Spleen (tissue), 13 donors: Measurements from ENCODE around the gene GAS5. TPM values are rescaled to one million over a fixed set of nuclear protein-coding genes. Genes with fewer than 3 reads are reported as not detected.

ENCODE experiments used
- DNase-seq: peaks from one replicate; pipeline ENCODE4 v3.0.0-alpha.2; 2020
- H3K27ac ChIP-seq, 8 donors: fragments of 200-600 bp; sonication (generic) in 7 of 8; 1 replicate in 4 of 8; 2 replicates in 4 of 8; pipeline versions ENCODE4 v1.5.0 to v1.8.0; 2016 to 2021; ENCODE audit warnings: inconsistent platforms in 4 of 8, mild to moderate bottlenecking in 4 of 8, moderate library complexity in 1 of 8
- H3K27me3 ChIP-seq, 7 donors: fragments of 200-600 bp; sonication (generic) in 6 of 7; replicated peaks in 1 of 7; 1 replicate in 4 of 7; 2 replicates in 3 of 7; pipeline versions ENCODE4 v1.5.0 to v1.8.0; 2016 to 2021; ENCODE audit warnings: inconsistent platforms in 3 of 7, mild to moderate bottlenecking in 1 of 7
- H3K36me3 ChIP-seq, 6 donors: fragments of 200-600 bp; sonication (generic) in 5 of 6; 1 replicate in 4 of 6; 2 replicates in 2 of 6; pipeline versions ENCODE4 v1.5.0 to v1.8.0; 2016 to 2021; ENCODE audit warnings: inconsistent platforms in 2 of 6
- H3K4me1 ChIP-seq, 6 donors: fragments of 200-600 bp; sonication (generic) in 5 of 6; 1 replicate in 3 of 6; 2 replicates in 3 of 6; pipeline versions ENCODE4 v1.5.0 to v1.8.0; 2016 to 2021; ENCODE audit warnings: inconsistent platforms in 3 of 6
- H3K4me3 ChIP-seq, 8 donors: fragments of 200-600 bp; sonication (generic) in 7 of 8; 1 replicate in 4 of 8; 2 replicates in 4 of 8; pipeline versions ENCODE4 v1.5.0 to v1.8.0; 2016 to 2021; ENCODE audit warnings: inconsistent platforms in 4 of 8, mild to moderate bottlenecking in 4 of 8, moderate library complexity in 2 of 8
- H3K9me3 ChIP-seq, 8 donors: fragments of 200-600 bp; sonication (generic) in 7 of 8; 1 replicate in 4 of 8; 2 replicates in 4 of 8; pipeline versions ENCODE4 v1.5.0 to v1.8.0; 2016 to 2021; ENCODE audit warnings: inconsistent platforms in 4 of 8
- POLR2A ChIP-seq, 3 donors: fragments of 450-650 bp; IDR thresholded peaks; one replicate each; pipeline ENCODE4 v1.5.1; 2017; ENCODE audit warnings: antibody characterized with exemption in 3 of 3, mild to moderate bottlenecking in 1 of 3
- POLR2AphosphoS5 ChIP-seq, 3 donors: sonication (generic); formaldehyde crosslinking; IDR thresholded peaks; one replicate each; pipeline ENCODE4 v1.5.1; 2017; ENCODE audit warnings: antibody characterized with exemption in 3 of 3
- WGBS, 5 donors: extraction: QIAGEN DNeasy Blood & Tissue Kit in 3 of 5; methylation state at CpG; one replicate each; pipeline versions ENCODE4 v1.1.5 to v1.1.7; 2013 to 2018; 5-methylcytosine and 5-hydroxymethylcytosine counted together
- intact Hi-C: fragments of 100-400 bp; cut with DNase I; formaldehyde crosslinking; loops from one replicate; pipeline ENCODE4 v1.15.0; 2023; ENCODE audit warnings: low total_unique reads
- long read RNA-seq, 2 donors: transcript quantifications; one replicate each; lab custom pipeline, GENCODE V29; 2026
- polyA plus RNA-seq, 3 donors: library from polyadenylated mRNA; stranded (reverse); fragments of 200-250 nt; gene quantifications; one replicate each; pipeline ENCODE4 v1.2.1, GENCODE V29; 2013
- total RNA-seq, 7 donors: library from RNA; depleted of rRNA in 3 of 7; stranded (reverse); fragments of >200 nt in 3 of 7; fragmentation: NEBNext Ultra II Directional in 4 of 7; extraction: Animal tissue kit (Norgen Biotek cat#: 25700) in 4 of 7; gene quantifications; one replicate each; pipeline versions ENCODE4 v1.1.0 to v1.2.1, GENCODE V29; 2016 to 2021
- TF ChIP-seq, protein P1 (sequence below), 11 experiments: fragments of 200-600 bp in 7 of 11; fragments of 450-650 bp in 4 of 11; sonication (generic) in 4 of 11; IDR thresholded peaks in 8 of 11; conservative IDR thresholded peaks in 3 of 11; 1 replicate in 7 of 11; 2 replicates in 4 of 11; pipeline versions ENCODE4 v1.4.0 to v1.8.0; 2016 to 2021; ENCODE audit warnings: antibody characterized with exemption in 11 of 11, inconsistent platforms in 4 of 11, mild to moderate bottlenecking in 1 of 11
- donor health status: healthy with polysubstance abuse.
- donor health status: DM: no; HTN: no; CAD: no; lungs with moderate emphysema.
- donor health status: DM: no; HTN: no; CAD: no.
- donor health status: Bipolar disorder and iron deficiency.
- donor health status: healthy.
- donor health status: DM: no; HTN: no; CAD: no.
- donor health status: DM: yes; HTN: yes; CAD: no.

GAS5 gene
- total RNA-seq (100 to 1,000 TPM; 287 to 382 (median 327) TPM), polyA plus RNA-seq (1,000 to 10,000 TPM in 2 of 3 donors, 100 to 1,000 TPM in 1; 665 to 1,371 (median 1,326) TPM)
- long read RNA-seq, donor 1, transcript GAS5-221 (12 exons, 632 nt) = major isoform, 64 of 282 reads
- long read RNA-seq, donor 1, transcript GAS5-218 (11 exons, 565 nt) = major isoform, 64 of 282 reads
- long read RNA-seq, donor 1, partial matches to known transcripts = 74 of 282 reads
- long read RNA-seq, donor 1, other reads (novel, unspliced or antisense) = 59 of 282 reads
- long read RNA-seq, donor 2, transcript GAS5-221 (12 exons, 632 nt) = major isoform, 63 of 199 reads
- long read RNA-seq, donor 2, transcript GAS5-218 (11 exons, 565 nt) = minor isoform, 33 of 199 reads
- long read RNA-seq, donor 2, partial matches to known transcripts = 25 of 199 reads
- long read RNA-seq, donor 2, other reads (novel, unspliced or antisense) = 67 of 199 reads

DNA sequence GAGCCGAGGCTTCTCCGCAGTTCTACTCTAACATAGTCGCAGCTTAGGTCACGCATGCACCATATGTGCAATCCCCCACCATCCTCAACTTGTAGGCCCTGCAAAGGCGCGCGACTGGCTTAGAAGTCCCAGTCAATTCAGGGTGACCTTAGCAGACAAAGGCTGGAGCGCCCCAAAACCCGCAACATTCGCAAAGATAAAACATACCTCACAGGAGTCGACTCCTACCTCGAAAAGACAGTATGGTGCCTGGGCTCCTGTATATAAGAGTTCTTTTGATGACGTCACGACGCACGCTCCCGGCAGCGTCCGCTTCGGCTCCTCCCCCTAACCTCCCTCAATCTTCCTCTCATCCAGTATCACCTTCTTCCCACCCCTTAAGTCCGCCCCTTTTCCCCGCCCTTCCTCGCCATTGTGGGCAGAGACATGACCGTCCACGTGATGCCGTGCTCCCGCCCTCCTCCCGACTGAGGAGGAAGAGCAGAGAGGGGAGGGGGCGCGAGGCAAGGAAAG lies at the start of gene GAS5:
Gene GAS5 (minus strand): TSS at position 237 of the 513 bp plus-strand sequence.
- peak within 1 kb of the TSS; percentile 75 to 95 (median 84) for H3K4me3 ChIP-seq
- no peaks in the 10 kb centered on the region for H3K27me3 ChIP-seq
- TF ChIP-seq POLR2A (IDR thresholded peaks at IDR 0.05) = peak; percentile 58 to 96 (median 89)
- TF ChIP-seq POLR2AphosphoS5 (IDR thresholded peaks at IDR 0.05) = peak; percentile 90 to 99 (median 96)
- TF ChIP-seq, protein P1, sequence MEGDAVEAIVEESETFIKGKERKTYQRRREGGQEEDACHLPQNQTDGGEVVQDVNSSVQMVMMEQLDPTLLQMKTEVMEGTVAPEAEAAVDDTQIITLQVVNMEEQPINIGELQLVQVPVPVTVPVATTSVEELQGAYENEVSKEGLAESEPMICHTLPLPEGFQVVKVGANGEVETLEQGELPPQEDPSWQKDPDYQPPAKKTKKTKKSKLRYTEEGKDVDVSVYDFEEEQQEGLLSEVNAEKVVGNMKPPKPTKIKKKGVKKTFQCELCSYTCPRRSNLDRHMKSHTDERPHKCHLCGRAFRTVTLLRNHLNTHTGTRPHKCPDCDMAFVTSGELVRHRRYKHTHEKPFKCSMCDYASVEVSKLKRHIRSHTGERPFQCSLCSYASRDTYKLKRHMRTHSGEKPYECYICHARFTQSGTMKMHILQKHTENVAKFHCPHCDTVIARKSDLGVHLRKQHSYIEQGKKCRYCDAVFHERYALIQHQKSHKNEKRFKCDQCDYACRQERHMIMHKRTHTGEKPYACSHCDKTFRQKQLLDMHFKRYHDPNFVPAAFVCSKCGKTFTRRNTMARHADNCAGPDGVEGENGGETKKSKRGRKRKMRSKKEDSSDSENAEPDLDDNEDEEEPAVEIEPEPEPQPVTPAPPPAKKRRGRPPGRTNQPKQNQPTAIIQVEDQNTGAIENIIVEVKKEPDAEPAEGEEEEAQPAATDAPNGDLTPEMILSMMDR (IDR thresholded peaks at IDR 0.05 in 8 of 11, conservative IDR thresholded peaks at IDR 0.05 in 3 of 11) = peak in 2 of 11 experiments; percentile 6 to 29
- no peaks in the 10 kb centered on the region for H3K9me3 ChIP-seq
- peaks cover 51 to 91% (median 71%) of the 10 kb centered on the region in 6 donors for H3K4me1 ChIP-seq
- 0 to 2% (median 1%) methylated on average over 28 to 30 of the region's 30 CpGs for WGBS, 5 donors
- H3K27ac ChIP-seq = peak within 1 kb of the TSS; percentile 97 to 99 (median 98)
- H3K36me3 ChIP-seq = peaks cover 0 to 53% (median 36%) of the 10 kb centered on the region in 6 donors
- intact Hi-C loops = loop anchor here (10.0 kb wide), 1 partner anchor 67 kb away; no protein-coding TSS in a partner anchor
- DNase-seq = peak; percentile 100

DNA sequence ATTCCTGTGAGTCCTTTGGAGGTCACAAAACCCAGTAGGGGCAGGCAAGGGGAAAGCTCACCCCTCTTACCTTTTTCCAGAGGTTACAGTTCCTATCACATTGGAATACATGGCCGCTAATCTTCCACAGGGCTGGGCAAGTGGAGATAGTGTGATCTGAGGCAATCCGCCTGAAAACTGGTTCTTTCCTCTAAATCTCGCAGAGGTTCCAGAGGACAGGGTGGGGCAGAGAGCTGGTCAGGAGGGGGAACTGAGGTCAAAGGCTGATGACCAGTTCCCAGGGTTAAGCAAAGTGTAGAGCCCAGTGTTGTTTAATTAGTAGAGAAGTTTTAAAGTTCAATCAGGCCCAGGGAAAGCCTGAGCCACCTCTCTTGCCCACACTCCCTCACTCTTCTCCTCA lies 49.4 kb upstream of the GAS5 start, which contains the start of gene SERPINC1:
Gene SERPINC1 (minus strand): TSS at position 179 of the 400 bp plus-strand sequence. CDS start 68 bp downstream, at position 111.
- 87 to 96% (median 92%) methylated on average over 3 of the region's 3 CpGs for WGBS, 5 donors
- no peak within 1 kb of the TSS for H3K27ac ChIP-seq
- no peaks in the 10 kb centered on the region for H3K36me3 ChIP-seq
- no peak within 1 kb of the TSS for H3K4me3 ChIP-seq
- H3K4me1 ChIP-seq = no peaks in the 10 kb centered on the region
- TF ChIP-seq POLR2A (IDR thresholded peaks at IDR 0.05) (no peak), POLR2AphosphoS5 (IDR thresholded peaks at IDR 0.05) (no peak)
- TF ChIP-seq, protein P1 (IDR thresholded peaks at IDR 0.05 in 8 of 11, conservative IDR thresholded peaks at IDR 0.05 in 3 of 11) = no peak
- DNase-seq = no peak
- intact Hi-C loops = no loop called here
- H3K27me3 ChIP-seq = no peaks in the 10 kb centered on the region
- H3K9me3 ChIP-seq = no peaks in the 10 kb centered on the region

DNA sequence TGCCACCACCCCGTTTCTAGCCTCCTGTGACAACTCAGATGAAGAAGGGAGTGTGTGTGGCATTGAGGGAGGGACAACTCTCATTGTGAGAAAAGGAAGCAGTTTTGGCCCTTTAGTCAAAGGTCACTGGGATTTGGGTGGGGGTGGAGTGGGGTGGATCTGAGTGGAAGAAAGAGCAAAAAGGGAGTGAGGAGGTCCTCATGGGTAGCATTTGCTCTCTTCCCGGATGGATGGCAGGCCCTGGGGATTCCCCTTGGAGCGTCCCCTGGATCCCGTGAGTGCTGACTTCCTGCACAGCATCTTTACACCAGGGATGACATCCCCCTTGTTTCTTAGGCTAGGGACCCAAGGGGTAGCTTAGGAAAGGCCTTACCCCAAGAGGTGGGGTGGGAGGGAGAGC lies 48.9 kb upstream of the GAS5 start:
- H3K27me3 ChIP-seq = no peaks in the 10 kb centered on the region
- intact Hi-C loops = no loop called here
- no peaks in the 10 kb centered on the region for H3K4me1 ChIP-seq
- no peaks in the 10 kb centered on the region for H3K36me3 ChIP-seq
- no peak overlapping the region for H3K4me3 ChIP-seq
- H3K27ac ChIP-seq = no peak overlapping the region
- no peak for DNase-seq
- no peaks in the 10 kb centered on the region for H3K9me3 ChIP-seq
- TF ChIP-seq POLR2AphosphoS5 (IDR thresholded peaks at IDR 0.05) = no peak
- TF ChIP-seq, protein P1 (IDR thresholded peaks at IDR 0.05 in 8 of 11, conservative IDR thresholded peaks at IDR 0.05 in 3 of 11) = no peak
- TF ChIP-seq POLR2A (IDR thresholded peaks at IDR 0.05) = no peak
- WGBS, 5 donors = 51 to 73% (median 72%) methylated on average over 4 of the region's 4 CpGs

DNA sequence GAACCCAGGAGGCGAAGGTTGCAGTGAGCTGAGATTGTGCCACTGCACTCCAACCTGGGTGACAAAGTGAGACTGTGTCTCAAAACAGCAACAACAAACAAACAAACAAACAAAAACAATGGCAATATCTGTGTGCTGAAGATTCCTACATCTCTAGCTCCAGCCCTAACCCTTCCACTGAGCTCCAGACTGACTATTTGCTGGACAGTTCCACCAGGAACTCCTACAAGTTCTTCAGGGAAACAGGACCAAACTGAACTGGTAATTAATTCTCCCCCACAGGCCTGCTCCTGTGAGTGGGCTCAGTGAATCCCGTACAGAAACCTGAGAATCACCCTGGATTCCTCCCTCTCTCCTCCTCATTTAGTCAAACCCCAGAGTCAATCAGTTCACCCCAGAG lies 47.8 kb upstream of the GAS5 start:
- H3K9me3 ChIP-seq = no peaks in the 10 kb centered on the region
- H3K27ac ChIP-seq = no peak overlapping the region
- intact Hi-C loops = no loop called here
- H3K4me1 ChIP-seq = no peaks in the 10 kb centered on the region
- no peaks in the 10 kb centered on the region for H3K27me3 ChIP-seq
- H3K4me3 ChIP-seq = no peak overlapping the region
- no peak for DNase-seq
- 82 to 96% (median 92%) methylated on average over 2 of the region's 2 CpGs for WGBS, 5 donors
- TF ChIP-seq, protein P1 (IDR thresholded peaks at IDR 0.05 in 8 of 11, conservative IDR thresholded peaks at IDR 0.05 in 3 of 11) = no peak
- TF ChIP-seq POLR2AphosphoS5 (IDR thresholded peaks at IDR 0.05) (no peak), POLR2A (IDR thresholded peaks at IDR 0.05) (no peak)
- no peaks in the 10 kb centered on the region for H3K36me3 ChIP-seq
